Measurements from ENCODE around the gene ENOX1. TPM values are rescaled to one million over a fixed set of nuclear protein-coding genes. Genes with fewer than 3 reads are reported as not detected.
A peak's percentile ranks its signal among the peaks of the same experiment; 100 is the strongest.

The ENOX1 gene
- polyA plus RNA-seq, 2 of the 4 experiments (the other 2 are of a cell fraction): 0.28 to 0.41 TPM

- ChIA-PET CTCF (interaction anchor here (0.6 to 1.7 kb wide), 5 partner anchors 33 to 486 kb away, joined by 3 to 6 read pairs (median 3); no protein-coding TSS in a partner anchor), POLR2A (no interaction called here)
- Histone ChIP-seq H3K27ac (no peak overlapping the region), H3K4me2 (no peak overlapping the region), H3K4me3 (no peak overlapping the region), H3K9me3 (no peaks in the 10 kb centered on the region), H3K4me1 (no peaks in the 10 kb centered on the region)
- ATAC-seq (peak; percentile 69 to 85; a peak in 4 of 6 replicates), DNase-seq (ENCODE audit: low read depth in 1 of 2, low spot score in 1 of 2) (peak in 1 of 2 experiments; percentile 48), FAIRE-seq (no peak)
- peak; percentile 43 to 45; a peak in 4 of 5 replicates for TF ChIP-seq RAD21 (conservative IDR thresholded peaks at IDR 0.05 in 1 of 2, IDR thresholded peaks at IDR 0.05 in 1 of 2)
- no peak for TF ChIP-seq KDM5A (IDR thresholded peaks at IDR 0.05)
- peak; percentile 42; the same call in 2 of the 3 replicates for TF ChIP-seq SMC3 (IDR thresholded peaks at IDR 0.05)
- WGBS (ENCODE audit: missing lambda C conversion rate): 23% methylated on average over 5 of the region's 5 CpGs
Observed at GRCh38 chr13:43303033-43303729, 483.6 kb downstream of the ENOX1 start.

- 65% methylated on average over 3 of the region's 3 CpGs for WGBS (ENCODE audit: missing lambda C conversion rate)
- no peak for TF ChIP-seq HOXB13 (CRISPR knock-in tag; IDR thresholded peaks at IDR 0.05; ENCODE audit: low read depth)
- no peak for TF ChIP-seq E2F6 (IDR thresholded peaks at IDR 0.05; ENCODE audit: borderline replicate concordance, low read depth)
- TF ChIP-seq NFE2L2 (conservative IDR thresholded peaks at IDR 0.05; ENCODE audit: low read length): no peak
- no peak for TF ChIP-seq MAFK (IDR thresholded peaks at IDR 0.05; ENCODE audit: partially characterized antibody)
- TF ChIP-seq RARB (CRISPR knock-in tag; IDR thresholded peaks at IDR 0.05): no peak
- TF ChIP-seq, protein P1, sequence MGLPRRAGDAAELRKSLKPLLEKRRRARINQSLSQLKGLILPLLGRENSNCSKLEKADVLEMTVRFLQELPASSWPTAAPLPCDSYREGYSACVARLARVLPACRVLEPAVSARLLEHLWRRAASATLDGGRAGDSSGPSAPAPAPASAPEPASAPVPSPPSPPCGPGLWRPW (IDR thresholded peaks at IDR 0.05): no peak
- TF ChIP-seq CBX8 (IDR thresholded peaks at IDR 0.05): no peak
- TF ChIP-seq, protein P2, sequence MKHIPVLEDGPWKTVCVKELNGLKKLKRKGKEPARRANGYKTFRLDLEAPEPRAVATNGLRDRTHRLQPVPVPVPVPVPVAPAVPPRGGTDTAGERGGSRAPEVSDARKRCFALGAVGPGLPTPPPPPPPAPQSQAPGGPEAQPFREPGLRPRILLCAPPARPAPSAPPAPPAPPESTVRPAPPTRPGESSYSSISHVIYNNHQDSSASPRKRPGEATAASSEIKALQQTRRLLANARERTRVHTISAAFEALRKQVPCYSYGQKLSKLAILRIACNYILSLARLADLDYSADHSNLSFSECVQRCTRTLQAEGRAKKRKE (CRISPR knock-in tag; IDR thresholded peaks at IDR 0.05; ENCODE audit: low read depth): no peak
- no peak for TF ChIP-seq FOSL2 (IDR thresholded peaks at IDR 0.05)
- TF ChIP-seq FOSL2 (CRISPR knock-in tag; IDR thresholded peaks at IDR 0.05): no peak
- TF ChIP-seq RNF2 (IDR thresholded peaks at IDR 0.05; ENCODE audit: borderline replicate concordance, low read depth): no peak
- TF ChIP-seq JUN (IDR thresholded peaks at IDR 0.05): no peak
- TF ChIP-seq RCOR1 (IDR thresholded peaks at IDR 0.05; ENCODE audit: low read depth, low read length): no peak
- TF ChIP-seq NPAS2 (CRISPR knock-in tag; IDR thresholded peaks at IDR 0.05; ENCODE audit: borderline replicate concordance): no peak
- no peak for TF ChIP-seq CHD2 (IDR thresholded peaks at IDR 0.05; ENCODE audit: low read length, partially characterized antibody)
- TF ChIP-seq POLR2A (IDR thresholded peaks at IDR 0.05; ENCODE audit: low read length): no peak
- TF ChIP-seq NR3C1 (IDR thresholded peaks at IDR 0.05): no peak
- Histone ChIP-seq H3K4me2 (no peak overlapping the region), H3K4me3 (no peak overlapping the region), H3K4me1 (no peaks in the 10 kb centered on the region), H3K27ac (no peak overlapping the region), H3K9me3 (no peaks in the 10 kb centered on the region)
- ChIA-PET POLR2A (no interaction called here), CTCF (no interaction called here)
- ATAC-seq (no peak), DNase-seq (ENCODE audit: low read depth in 1 of 2, low spot score in 1 of 2) (no peak), FAIRE-seq (no peak)
Observed at GRCh38 chr13:43301346-43301969, 485.3 kb downstream of the ENOX1 start.

GRCh38 chr13:43300865-43301264, 485.9 kb downstream of the ENOX1 start:
- Histone ChIP-seq H3K9me3 (no peaks in the 10 kb centered on the region), H3K4me2 (no peak overlapping the region), H3K4me1 (no peaks in the 10 kb centered on the region), H3K27ac (no peak overlapping the region), H3K4me3 (no peak overlapping the region)
- FAIRE-seq (no peak), DNase-seq (ENCODE audit: low read depth in 1 of 2, low spot score in 1 of 2) (no peak), ATAC-seq (no peak)
- POLR2A ChIA-PET: no interaction called here
- CTCF ChIA-PET: no interaction called here
- WGBS (ENCODE audit: missing lambda C conversion rate): 71% methylated on average over 4 of the region's 4 CpGs
- TF ChIP-seq CHD2 (IDR thresholded peaks at IDR 0.05; ENCODE audit: low read length, partially characterized antibody) (no peak), HOXB5 (CRISPR knock-in tag; IDR thresholded peaks at IDR 0.05) (no peak), EP300 (IDR thresholded peaks at IDR 0.05) (no peak), RFX5 (IDR thresholded peaks at IDR 0.05) (no peak), ZNF302 (CRISPR knock-in tag; IDR thresholded peaks at IDR 0.05) (no peak), HMGXB4 (CRISPR knock-in tag; IDR thresholded peaks at IDR 0.05; ENCODE audit: borderline replicate concordance) (no peak), FOXS1 (CRISPR knock-in tag; IDR thresholded peaks at IDR 0.05) (no peak), NPAS2 (CRISPR knock-in tag; IDR thresholded peaks at IDR 0.05; ENCODE audit: borderline replicate concordance) (no peak), FOSB (CRISPR knock-in tag; IDR thresholded peaks at IDR 0.05) (no peak), POLR2A (IDR thresholded peaks at IDR 0.05; ENCODE audit: low read length) (no peak), HEYL (CRISPR knock-in tag; IDR thresholded peaks at IDR 0.05) (no peak)
- TF ChIP-seq, protein P3, sequence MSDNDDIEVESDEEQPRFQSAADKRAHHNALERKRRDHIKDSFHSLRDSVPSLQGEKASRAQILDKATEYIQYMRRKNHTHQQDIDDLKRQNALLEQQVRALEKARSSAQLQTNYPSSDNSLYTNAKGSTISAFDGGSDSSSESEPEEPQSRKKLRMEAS (IDR thresholded peaks at IDR 0.05): no peak
